Small intestine (tissue), 7 donors: ENCODE measurements around the gene SDK2. TPM values are rescaled to one million over a fixed set of nuclear protein-coding genes. Genes with fewer than 3 reads are reported as not detected.

Experiments
- DNase-seq, 2 donors: peaks; one replicate each; pipeline versions ENCODE4 v3.0.0 to v3.0.0-alpha.2; 2013
- FAIRE-seq: peaks from 2 replicates; lab custom pipeline; 2012; peaks lifted over from hg19 to GRCh38; lab: Jason Lieb, UNC
- H3K27ac ChIP-seq, 3 donors: one replicate each; pipeline ENCODE4 v1.5.1; 2013; ENCODE audit warnings: low read length in 2 of 3, mild to moderate bottlenecking in 2 of 3, control low read depth in 1 of 3, inconsistent platforms in 1 of 3, low read depth in 1 of 3, moderate library complexity in 1 of 3
- H3K27me3 ChIP-seq, 3 donors: one replicate each; pipeline ENCODE4 v1.6.1; 2013; ENCODE audit warnings: low read length in 3 of 3, inconsistent platforms in 1 of 3; ENCODE audit not compliant: control insufficient read depth in 3 of 3, insufficient read depth in 3 of 3
- H3K36me3 ChIP-seq, 3 donors: one replicate each; pipeline ENCODE4 v1.6.1; 2013; ENCODE audit warnings: low read length in 3 of 3, inconsistent platforms in 1 of 3, low read depth in 1 of 3, mild to moderate bottlenecking in 1 of 3, moderate library complexity in 1 of 3; ENCODE audit not compliant: control insufficient read depth in 3 of 3, insufficient read depth in 2 of 3
- H3K4me1 ChIP-seq, 3 donors: one replicate each; pipeline ENCODE4 v1.6.1; 2013; ENCODE audit warnings: low read length in 2 of 3, inconsistent platforms in 1 of 3, low read depth in 1 of 3, mild to moderate bottlenecking in 1 of 3, moderate library complexity in 1 of 3; ENCODE audit not compliant: control insufficient read depth in 3 of 3, insufficient read depth in 2 of 3
- H3K4me3 ChIP-seq, 3 donors: one replicate each; pipeline ENCODE4 v1.5.1; 2013; ENCODE audit warnings: low read length in 3 of 3, control low read depth in 1 of 3, inconsistent platforms in 1 of 3, low read depth in 1 of 3, mild to moderate bottlenecking in 1 of 3, moderate library complexity in 1 of 3
- H3K9me3 ChIP-seq, 2 donors: one replicate each; pipeline ENCODE4 v1.6.1; 2013; ENCODE audit warnings: low read depth in 1 of 2, low read length in 1 of 2; ENCODE audit not compliant: control insufficient read depth in 2 of 2, insufficient read depth in 1 of 2
- WGBS, 3 donors: extraction: QIAGEN DNeasy Blood & Tissue Kit; methylation state at CpG; one replicate each; pipeline ENCODE4 v1.1.7; 2013; 5-methylcytosine and 5-hydroxymethylcytosine counted together
- polyA plus RNA-seq, 4 donors: library from polyadenylated mRNA; stranded (reverse) in 3 of 4; unstranded in 1 of 4; fragments of 200-250 nt in 3 of 4; fragments of 120-200 nt in 1 of 4; gene quantifications; one replicate each; pipeline versions ENCODE4 v1.2.1 to v1.2.3, GENCODE V29; 2013
- donor health status: healthy with polysubstance abuse.
- donor health status: control.
- donor health status: control.
- donor health status: Bipolar disorder and iron deficiency.
- donor health status: healthy.

The SDK2 gene
- polyA plus RNA-seq, 4 donors, result under 0.01 to 1.1 (median 0.10) TPM

DNA sequence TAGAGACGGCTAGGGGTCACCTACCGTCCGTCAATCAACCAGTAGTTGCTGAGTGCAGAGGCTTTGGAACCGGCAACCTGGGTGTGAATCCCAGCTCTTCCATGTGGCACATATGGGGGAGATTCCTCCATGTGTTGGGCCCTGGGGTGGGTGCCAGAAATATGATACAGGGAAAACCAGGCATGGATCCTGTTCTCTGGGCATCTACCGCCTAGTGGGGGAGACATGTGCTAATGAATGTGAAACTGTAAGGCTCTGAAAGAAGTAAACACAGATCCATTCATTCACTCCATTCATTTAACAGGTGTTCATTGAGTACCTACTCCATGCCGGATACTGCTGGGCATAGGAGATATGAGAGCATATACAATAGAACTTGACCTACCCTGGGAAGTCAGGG lies 39.5 kb upstream of the SDK2 start:
- no peaks in the 10 kb centered on the region for H3K36me3 ChIP-seq
- H3K9me3 ChIP-seq, result peaks cover 0 to 7% of the 10 kb centered on the region in 2 donors
- no peaks in the 10 kb centered on the region for H3K27me3 ChIP-seq
- 72 to 79% (median 76%) methylated on average over 6 of the region's 6 CpGs for WGBS, 3 donors
- no peak overlapping the region for H3K4me3 ChIP-seq
- FAIRE-seq (no peak), DNase-seq (no peak)
- no peaks in the 10 kb centered on the region for H3K4me1 ChIP-seq
- no peak overlapping the region for H3K27ac ChIP-seq

DNA sequence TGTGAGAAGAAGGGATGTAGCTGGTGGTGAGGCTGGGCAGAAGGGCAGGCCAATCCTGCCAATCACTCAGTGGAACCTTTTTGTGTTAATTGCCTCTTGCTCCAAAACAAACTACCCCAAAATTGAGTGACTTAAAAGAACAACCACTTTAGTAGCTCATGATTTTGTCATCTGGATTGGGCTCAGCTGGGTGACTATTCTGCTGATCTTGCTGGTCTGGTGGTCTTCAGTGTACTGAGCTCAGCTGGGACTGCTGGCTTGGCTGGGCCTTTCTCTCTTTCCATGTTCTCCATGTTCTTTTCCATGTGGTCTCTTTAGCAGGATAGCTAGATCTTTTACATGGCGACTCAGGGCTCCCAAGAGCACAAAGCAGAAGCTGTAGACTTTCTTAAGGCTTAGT lies 37.7 kb upstream of the SDK2 start:
- 42 to 90% (median 84%) methylated on average over 1 of the region's 1 CpG for WGBS, 3 donors
- H3K9me3 ChIP-seq, result peaks cover 0 to 7% of the 10 kb centered on the region in 2 donors
- DNase-seq, result no peak
- FAIRE-seq, result no peak
- H3K27me3 ChIP-seq, result no peaks in the 10 kb centered on the region
- no peaks in the 10 kb centered on the region for H3K4me1 ChIP-seq
- H3K36me3 ChIP-seq, result no peaks in the 10 kb centered on the region
- H3K4me3 ChIP-seq, result no peak overlapping the region
- H3K27ac ChIP-seq, result no peak overlapping the region

DNA sequence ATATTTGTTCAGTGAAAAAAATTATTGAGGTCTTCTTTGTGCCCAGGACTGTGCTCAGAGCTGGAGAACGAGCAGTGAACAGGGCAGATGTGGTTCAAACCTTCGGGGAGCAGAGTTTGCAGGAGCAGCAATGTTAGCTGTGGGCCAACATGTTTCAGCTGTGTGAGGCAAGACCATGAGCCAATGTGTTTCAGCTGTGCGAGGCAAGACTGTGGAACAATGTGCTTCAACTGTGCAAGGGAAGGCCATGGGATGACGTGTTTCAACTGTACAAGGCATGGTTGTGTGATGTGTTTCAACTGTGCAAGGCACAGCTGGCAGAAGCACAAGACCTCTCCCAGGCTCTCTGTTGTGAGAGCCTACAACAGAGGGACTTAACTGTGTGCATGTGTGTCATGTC lies 35.2 kb upstream of the SDK2 start:
- Histone ChIP-seq H3K4me3 (no peak overlapping the region), H3K27me3 (no peaks in the 10 kb centered on the region), H3K27ac (no peak overlapping the region), H3K4me1 (no peaks in the 10 kb centered on the region), H3K36me3 (no peaks in the 10 kb centered on the region), H3K9me3 (peaks cover 0 to 7% of the 10 kb centered on the region in 2 donors)
- FAIRE-seq (no peak), DNase-seq (no peak)
- WGBS, 3 donors, result 67 to 74% (median 70%) methylated on average over 4 of the region's 4 CpGs

DNA sequence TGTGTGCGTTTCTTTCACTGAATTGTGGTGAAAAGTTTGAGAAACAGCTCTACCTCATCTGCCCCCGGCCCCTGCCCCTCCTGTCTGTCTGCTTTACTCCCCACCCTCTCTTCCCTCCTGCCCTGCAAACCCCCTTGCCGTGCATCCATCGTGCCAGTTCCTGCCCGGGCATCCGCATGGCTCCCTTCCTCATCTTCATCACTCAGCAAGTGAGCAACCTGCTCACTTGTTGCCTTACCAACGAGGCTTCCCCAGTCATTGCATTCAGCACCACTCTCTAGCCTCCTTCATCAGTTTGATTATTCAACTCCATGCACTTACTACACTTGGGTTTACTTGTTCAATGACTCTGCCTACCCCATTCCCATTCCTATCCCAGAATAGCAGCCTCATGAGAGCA lies 34.8 kb upstream of the SDK2 start:
- no peak overlapping the region for H3K27ac ChIP-seq
- no peak for FAIRE-seq
- H3K27me3 ChIP-seq, result no peaks in the 10 kb centered on the region
- no peaks in the 10 kb centered on the region for H3K4me1 ChIP-seq
- no peak overlapping the region for H3K4me3 ChIP-seq
- WGBS, 3 donors, result 62 to 78% (median 69%) methylated on average over 7 of the region's 7 CpGs
- no peaks in the 10 kb centered on the region for H3K36me3 ChIP-seq
- DNase-seq, result no peak
- peaks cover 0 to 7% of the 10 kb centered on the region in 2 donors for H3K9me3 ChIP-seq

DNA sequence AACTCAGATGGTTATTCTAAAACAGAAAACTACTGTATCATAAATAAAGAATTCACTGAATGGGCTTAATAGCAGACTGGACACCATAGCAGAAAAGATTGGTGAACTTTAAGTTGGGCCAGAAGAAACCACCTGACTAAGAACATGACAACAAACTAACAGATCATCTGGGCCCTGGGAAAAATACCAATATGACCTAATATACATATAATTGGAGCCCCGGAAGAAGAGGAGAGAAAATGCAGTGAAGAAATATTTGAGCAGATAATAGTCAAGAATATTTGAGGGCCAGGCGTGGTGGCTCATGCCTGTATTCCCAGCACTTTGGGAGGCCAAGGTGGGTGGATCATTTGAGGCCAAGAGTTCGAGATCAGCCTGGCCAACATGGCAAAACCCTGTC lies 25.5 kb upstream of the SDK2 start:
- no peaks in the 10 kb centered on the region for H3K36me3 ChIP-seq
- H3K4me1 ChIP-seq, result no peaks in the 10 kb centered on the region
- H3K27me3 ChIP-seq, result peaks cover 0 to 6% (median 0%) of the 10 kb centered on the region in 3 donors
- H3K9me3 ChIP-seq, result peaks cover 0 to 5% of the 10 kb centered on the region in 2 donors
- no peak for DNase-seq
- no peak for FAIRE-seq
- no peak overlapping the region for H3K4me3 ChIP-seq
- 77 to 85% (median 78%) methylated on average over 3 of the region's 3 CpGs for WGBS, 3 donors
- no peak overlapping the region for H3K27ac ChIP-seq

DNA sequence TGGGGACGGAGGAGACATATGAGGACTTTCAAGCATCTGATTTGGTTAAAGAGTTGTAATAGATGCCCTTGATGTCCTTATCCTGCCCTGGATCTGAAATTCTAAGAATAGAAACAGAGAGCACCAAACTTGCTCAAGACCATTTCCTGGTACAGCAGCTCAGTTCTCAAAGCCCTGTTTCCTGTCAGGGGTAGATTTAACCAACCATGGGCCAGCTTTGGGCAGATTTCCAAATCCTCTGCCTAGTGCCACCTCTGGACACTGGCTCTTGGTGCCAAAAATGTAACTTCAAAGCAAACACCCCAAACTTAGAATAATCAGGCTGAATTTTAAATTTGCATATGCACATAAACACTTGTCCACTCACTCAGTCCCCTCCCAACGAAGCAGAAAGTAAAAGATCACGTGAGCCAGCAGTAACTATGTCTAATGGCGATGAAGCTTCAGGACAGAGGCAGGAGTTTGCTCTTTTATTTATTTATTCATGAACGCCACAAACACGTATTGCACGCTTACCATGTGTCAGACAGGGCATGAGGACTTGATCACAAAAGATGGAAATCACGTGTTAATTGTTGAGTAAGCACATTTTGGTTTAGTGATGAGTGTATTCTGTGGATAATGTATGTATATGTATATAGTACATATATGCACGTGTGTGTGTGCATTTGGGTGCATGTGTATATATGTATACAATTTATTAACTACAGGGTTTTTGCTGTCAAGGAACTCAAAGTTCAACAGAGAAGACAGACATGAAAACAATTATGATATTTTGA lies 23.1 kb upstream of the SDK2 start:
- 56 to 60% (median 58%) methylated on average over 9 of the region's 9 CpGs for WGBS, 3 donors
- no peak for DNase-seq
- FAIRE-seq, result no peak

DNA sequence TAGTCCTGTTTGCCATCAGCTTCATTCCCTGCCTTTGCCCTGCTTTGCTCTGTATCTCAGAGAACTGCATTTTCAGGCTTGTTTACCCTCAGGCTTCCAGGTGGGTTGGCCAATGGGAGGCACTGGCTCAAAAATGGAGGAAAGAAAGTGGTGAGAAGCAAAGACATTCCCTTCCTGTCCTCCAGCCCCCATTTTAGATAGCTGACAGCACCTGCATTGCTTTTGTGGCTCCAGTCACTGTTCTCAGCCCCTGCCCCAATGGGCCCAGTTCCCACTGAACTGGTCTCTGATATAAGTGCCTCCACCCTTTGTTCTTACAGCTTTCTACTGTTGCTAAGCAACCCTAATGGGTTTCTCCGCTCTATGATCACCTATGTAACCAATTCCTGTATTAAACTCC lies 19.4 kb upstream of the SDK2 start:
- no peak overlapping the region for H3K27ac ChIP-seq
- 37 to 71% (median 59%) methylated on average over 1 of the region's 1 CpG for WGBS, 3 donors
- no peak for DNase-seq
- no peak for FAIRE-seq
- H3K27me3 ChIP-seq, result peaks cover 2 to 10% (median 4%) of the 10 kb centered on the region in 3 donors
- H3K36me3 ChIP-seq, result no peaks in the 10 kb centered on the region
- H3K4me3 ChIP-seq, result no peak overlapping the region
- H3K9me3 ChIP-seq, result no peaks in the 10 kb centered on the region
- H3K4me1 ChIP-seq, result no peaks in the 10 kb centered on the region

More for the DNA sequence above, 23.1 kb upstream of the SDK2 start:
- peaks cover 2 to 10% (median 4%) of the 10 kb centered on the region in 3 donors for H3K27me3 ChIP-seq
- H3K4me1 ChIP-seq, result no peaks in the 10 kb centered on the region
- H3K4me3 ChIP-seq, result no peak overlapping the region
- H3K9me3 ChIP-seq, result peaks cover 0 to 5% of the 10 kb centered on the region in 2 donors
- H3K27ac ChIP-seq, result no peak overlapping the region
- H3K36me3 ChIP-seq, result no peaks in the 10 kb centered on the region

DNA sequence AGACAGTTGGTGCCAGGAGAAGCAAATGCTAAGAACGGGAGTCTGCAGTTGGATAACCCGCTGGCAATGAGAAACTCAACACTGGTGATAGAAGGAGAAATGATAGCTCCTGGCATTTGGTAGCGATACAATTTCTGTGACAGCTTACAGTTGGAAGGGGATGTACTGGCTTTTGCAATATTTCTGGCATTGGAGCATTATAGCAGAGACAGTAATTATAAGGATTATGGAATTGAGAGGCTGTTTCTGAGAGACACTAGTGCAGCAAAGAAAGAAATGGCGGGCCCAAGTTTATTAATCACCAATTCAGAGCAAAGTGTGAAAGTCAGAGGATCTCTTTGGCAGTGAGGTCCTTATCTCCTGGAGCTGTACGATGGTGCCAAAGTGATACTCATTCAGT lies 16.1 kb upstream of the SDK2 start:
- no peaks in the 10 kb centered on the region for H3K36me3 ChIP-seq
- H3K4me3 ChIP-seq, result no peak overlapping the region
- FAIRE-seq, result no peak
- no peak for DNase-seq
- H3K4me1 ChIP-seq, result no peaks in the 10 kb centered on the region
- 76 to 80% (median 78%) methylated on average over 5 of the region's 5 CpGs for WGBS, 3 donors
- peaks cover 2 to 4% (median 4%) of the 10 kb centered on the region in 3 donors for H3K27me3 ChIP-seq
- no peak overlapping the region for H3K27ac ChIP-seq
- no peaks in the 10 kb centered on the region for H3K9me3 ChIP-seq
